ENCODE measurements around the gene SLFNL1.

Gene SLFNL1

DNA sequence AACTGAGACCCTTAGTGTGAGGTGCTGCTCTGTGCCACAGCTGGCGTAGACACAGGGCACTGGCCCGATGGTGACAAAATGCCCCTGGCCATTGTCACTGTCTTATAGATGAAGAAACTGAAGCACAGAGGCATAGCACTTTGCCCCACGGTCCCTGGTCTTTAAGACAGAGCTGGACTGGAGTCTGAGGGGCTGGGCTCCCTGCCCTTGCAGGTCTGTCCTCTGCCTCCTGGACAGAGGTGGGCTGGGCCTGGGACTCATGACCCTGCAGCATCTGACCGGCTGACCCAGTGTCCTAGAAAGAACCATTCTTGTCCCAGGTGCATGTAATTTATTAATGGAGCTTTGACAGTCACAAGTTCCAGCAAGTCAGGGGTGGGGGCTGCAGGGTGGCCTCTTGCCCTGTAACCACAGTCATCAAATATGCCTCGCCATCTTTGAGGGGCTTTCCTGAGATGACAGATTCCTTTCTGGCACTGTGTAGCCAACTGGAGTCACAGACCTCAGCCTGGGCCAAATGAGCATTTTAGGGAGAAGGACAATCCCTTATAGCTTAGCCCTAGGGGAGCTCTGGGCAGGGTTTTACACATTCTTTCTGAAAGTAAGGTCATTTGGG lies 6.1 kb downstream of the SLFNL1 start:
- TF ChIP-seq POLR2A (IDR thresholded peaks at IDR 0.05; ENCODE audit: low read length) (no peak), GATA1 (IDR thresholded peaks at IDR 0.05; ENCODE audit: low read depth, low read length) (no peak)
- no peak for DNase-seq

GRCh38 chr1:41014871-41015270 lies 6.7 kb downstream of the SLFNL1 start:
- TF ChIP-seq GATA1 (IDR thresholded peaks at IDR 0.05; ENCODE audit: low read depth, low read length) (no peak), POLR2A (IDR thresholded peaks at IDR 0.05; ENCODE audit: low read length) (no peak)
- DNase-seq, result no peak

DNA sequence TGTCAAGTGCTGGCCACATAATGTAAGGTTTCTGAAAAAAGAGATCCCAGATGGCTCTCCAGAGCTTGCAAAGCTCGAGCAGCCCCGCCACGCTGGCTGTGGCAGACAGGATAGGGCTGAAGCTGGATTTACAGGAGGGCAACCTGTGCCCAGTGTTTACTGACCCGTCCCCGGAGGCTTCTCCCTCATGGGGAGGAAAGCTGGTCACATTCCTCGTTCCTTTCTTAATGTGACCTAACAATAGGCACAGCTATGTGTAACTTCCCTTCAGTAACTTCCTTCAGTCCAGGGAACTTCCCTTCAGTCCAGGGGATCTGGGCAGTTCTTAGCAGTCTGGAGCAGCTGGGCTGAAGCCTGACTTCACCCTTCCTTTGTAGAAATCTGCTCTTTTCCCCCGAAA lies 7.7 kb downstream of the SLFNL1 start:
- TF ChIP-seq GATA1 (IDR thresholded peaks at IDR 0.05; ENCODE audit: low read depth, low read length) (no peak), POLR2A (IDR thresholded peaks at IDR 0.05; ENCODE audit: low read length) (no peak)
- no peak for DNase-seq

DNA sequence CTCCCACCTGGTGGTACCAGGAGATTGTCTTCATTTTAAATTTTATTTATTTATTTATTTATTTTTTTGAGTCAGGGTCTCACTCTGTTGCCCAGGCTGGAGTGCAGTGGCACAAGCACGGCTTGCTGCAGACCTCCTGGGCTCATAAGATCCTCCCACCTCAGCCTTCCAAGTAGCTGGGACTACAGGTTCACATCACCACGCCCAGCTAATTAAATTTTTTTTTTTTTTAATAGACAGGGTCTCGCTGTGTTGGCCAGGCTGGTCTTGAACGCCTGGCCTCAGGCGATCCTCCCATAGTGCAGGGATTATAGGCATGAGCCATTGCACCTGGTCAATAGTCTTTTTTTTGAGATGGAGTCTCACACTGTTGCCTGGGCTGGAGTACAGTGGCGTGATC lies 8.5 kb downstream of the SLFNL1 start:
- TF ChIP-seq POLR2A (IDR thresholded peaks at IDR 0.05; ENCODE audit: low read length) (no peak), GATA1 (IDR thresholded peaks at IDR 0.05; ENCODE audit: low read depth, low read length) (no peak)

DNA sequence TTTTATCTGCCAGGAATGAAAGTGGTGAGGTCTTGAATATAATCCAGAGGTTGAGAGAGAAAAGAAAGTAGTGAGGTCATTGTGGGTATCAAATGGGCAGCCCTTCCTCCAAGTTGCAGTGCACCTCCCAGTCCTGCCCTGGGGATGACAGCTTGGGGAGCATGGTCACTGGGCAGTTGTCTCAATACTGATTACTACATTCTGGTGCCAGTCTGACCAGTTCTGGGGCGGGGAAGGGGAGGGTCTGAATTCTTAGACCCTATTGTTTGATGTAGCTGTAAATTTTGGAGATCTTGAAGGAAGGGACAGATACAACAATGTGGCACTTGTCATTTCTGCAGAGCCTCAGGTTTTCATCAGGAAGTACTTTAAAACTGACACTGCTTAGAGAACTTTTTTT lies 11.2 kb downstream of the SLFNL1 start:
- TF ChIP-seq POLR2A (IDR thresholded peaks at IDR 0.05; ENCODE audit: low read length) (no peak), GATA1 (IDR thresholded peaks at IDR 0.05; ENCODE audit: low read depth, low read length) (no peak)
- no peak for DNase-seq

More for the DNA sequence above, 8.5 kb downstream of the SLFNL1 start:
- no peak for DNase-seq

DNA sequence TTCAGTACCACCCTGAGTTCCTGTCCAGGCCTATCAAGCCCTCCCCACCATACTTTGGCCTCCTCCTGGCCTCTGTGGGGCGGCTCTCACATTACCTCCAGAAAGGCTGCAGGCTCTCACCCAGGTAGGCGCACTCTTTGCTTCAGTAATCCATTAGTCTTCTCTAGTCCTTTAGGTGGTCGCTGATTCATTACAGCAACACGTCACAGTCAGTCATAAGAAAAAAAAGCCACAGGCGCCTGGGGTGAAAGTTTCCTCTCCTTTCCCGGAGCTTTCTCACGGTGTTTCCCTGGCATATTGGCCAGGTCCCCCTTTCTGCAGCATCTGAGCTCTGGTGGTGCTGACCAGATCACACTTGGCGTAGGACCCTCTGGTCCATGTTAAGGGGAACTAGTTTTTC lies 12.1 kb downstream of the SLFNL1 start:
- TF ChIP-seq GATA1 (IDR thresholded peaks at IDR 0.05; ENCODE audit: low read depth, low read length), result no peak
- TF ChIP-seq POLR2A (IDR thresholded peaks at IDR 0.05; ENCODE audit: low read length), result no peak
- no peak for DNase-seq

DNA sequence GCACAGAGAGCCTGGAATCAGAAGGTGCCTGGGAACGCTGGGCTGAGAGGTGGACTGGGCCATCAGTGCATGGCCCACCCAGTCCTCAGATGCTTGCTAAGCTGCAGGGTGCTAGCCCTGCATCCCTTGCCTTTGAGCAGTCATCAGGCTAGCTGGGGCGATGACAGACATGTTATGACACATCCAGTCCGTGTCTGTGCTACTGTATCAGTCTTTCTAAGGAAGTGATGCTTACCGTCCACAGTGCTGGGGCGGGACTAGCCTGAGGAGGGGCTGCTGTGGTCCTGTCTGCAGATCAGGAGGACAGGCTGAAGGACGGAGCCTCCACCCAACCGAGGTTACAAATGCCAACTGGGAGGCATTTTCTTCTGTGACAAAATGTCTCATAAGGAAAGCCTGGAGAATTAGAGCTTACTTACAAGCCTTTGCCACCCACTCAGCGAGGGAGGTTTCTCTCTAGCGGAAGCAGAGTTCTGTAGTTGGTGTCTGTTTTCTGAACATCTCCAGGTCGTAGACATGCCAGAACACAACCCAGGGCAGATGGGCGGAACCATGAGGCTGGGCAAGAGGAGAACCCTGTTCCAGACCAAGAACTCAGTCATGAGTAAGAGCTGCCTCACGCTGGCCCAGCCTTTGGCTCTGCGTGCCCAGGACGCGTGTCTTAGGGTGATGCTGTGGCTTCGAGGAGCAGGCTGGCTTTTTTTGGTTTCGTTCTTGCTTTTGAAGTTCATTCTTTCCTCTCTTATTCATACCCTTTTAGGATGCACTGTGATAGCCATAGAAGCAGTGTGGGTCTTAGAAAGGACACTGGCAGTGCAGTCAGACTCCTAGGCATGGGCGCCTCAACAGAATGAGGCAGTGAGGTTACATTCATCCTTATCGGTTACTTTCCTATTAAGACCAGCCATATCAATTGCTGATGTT lies 14.3 kb downstream of the SLFNL1 start:
- TF ChIP-seq POLR2A (IDR thresholded peaks at IDR 0.05; ENCODE audit: low read length), result no peak
- TF ChIP-seq GATA1 (IDR thresholded peaks at IDR 0.05; ENCODE audit: low read depth, low read length), result no peak
- no peak for DNase-seq

- no peak for TF ChIP-seq POLR2A (IDR thresholded peaks at IDR 0.05; ENCODE audit: low read length)
- no peak for TF ChIP-seq GATA1 (IDR thresholded peaks at IDR 0.05; ENCODE audit: low read depth, low read length)
- no peak for DNase-seq
Observed at GRCh38 chr1:41005876-41006275, 15.6 kb downstream of the SLFNL1 start.

GRCh38 chr1:41003640-41004220 lies 17.8 kb downstream of the SLFNL1 start:
- DNase-seq, result peak; percentile 98 to 99
- no peak for TF ChIP-seq POLR2A (IDR thresholded peaks at IDR 0.05; ENCODE audit: low read length)
- peak; percentile 71 for TF ChIP-seq GATA1 (IDR thresholded peaks at IDR 0.05; ENCODE audit: low read depth, low read length)

- TF ChIP-seq POLR2A (IDR thresholded peaks at IDR 0.05; ENCODE audit: low read length) (no peak), GATA1 (IDR thresholded peaks at IDR 0.05; ENCODE audit: low read depth, low read length) (no peak)
- no peak for DNase-seq
Observed at GRCh38 chr1:41003127-41003639, 18.3 kb downstream of the SLFNL1 start.

DNA sequence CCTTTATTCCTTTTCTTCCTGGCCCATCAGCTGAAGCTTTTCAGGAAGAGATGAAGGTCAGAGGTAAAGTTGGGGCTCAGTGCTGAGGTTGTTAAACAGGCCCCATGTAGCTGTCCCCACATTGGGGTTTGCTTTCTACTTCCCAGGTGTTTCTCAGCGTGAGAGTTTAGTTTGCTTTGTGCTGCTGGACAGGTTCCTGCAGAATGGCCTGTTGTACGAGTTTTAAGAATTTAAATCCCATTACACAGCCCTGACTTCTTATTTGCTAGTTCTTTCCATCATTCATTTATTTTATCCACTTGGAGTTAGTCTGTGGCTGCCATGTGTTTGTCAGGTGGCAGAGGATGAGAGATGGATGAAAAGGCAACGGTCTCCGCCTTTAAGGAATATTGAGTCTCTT lies 22.9 kb downstream of the SLFNL1 start:
- DNase-seq, result no peak
- TF ChIP-seq GATA1 (IDR thresholded peaks at IDR 0.05; ENCODE audit: low read depth, low read length) (no peak), POLR2A (IDR thresholded peaks at IDR 0.05; ENCODE audit: low read length) (no peak)

DNA sequence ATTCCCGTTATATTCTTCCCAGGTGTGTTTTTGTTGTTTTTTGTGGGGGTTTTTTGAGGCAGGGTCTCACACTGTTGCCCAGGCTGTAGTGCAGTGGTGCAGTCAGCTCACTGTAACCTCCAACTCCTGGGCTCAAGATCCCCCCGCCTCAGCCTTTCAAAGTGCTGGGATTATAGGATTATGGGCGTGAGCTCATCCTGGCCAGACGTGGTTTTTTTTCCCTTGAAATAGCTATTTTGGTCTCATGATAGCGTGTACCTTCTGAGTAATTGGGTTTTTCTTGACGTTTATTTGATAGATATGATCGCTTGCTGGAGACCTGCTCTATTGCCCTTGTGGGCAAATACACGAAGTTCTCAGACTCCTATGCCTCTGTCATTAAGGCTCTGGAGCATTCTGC lies 24.4 kb downstream of the SLFNL1 start:
- DNase-seq, result no peak
- no peak for TF ChIP-seq GATA1 (IDR thresholded peaks at IDR 0.05; ENCODE audit: low read depth, low read length)
- TF ChIP-seq POLR2A (IDR thresholded peaks at IDR 0.05; ENCODE audit: low read length), result no peak

DNA sequence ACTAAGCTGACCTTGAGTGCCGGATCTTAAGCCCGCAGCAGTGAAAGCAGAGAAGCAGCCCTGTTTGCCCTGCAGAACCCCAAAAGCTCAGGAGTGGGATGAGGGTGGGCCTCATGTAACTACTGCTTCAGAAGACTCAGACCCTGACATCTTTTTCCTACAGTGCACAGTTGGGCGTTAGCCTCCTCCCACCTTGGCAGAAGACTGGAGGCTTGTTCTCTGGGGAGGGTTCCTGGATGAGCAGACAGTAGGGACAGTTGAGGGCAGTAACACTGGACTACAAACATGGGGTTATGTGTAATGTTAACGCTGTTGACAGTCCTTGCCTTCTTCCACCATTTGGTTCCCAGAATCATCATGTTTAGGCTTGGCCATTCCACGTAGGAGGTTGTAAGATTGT lies 32.5 kb downstream of the SLFNL1 start:
- DNase-seq, result no peak
- no peak for TF ChIP-seq POLR2A (IDR thresholded peaks at IDR 0.05; ENCODE audit: low read length)
- no peak for TF ChIP-seq GATA1 (IDR thresholded peaks at IDR 0.05; ENCODE audit: low read depth, low read length)

DNA sequence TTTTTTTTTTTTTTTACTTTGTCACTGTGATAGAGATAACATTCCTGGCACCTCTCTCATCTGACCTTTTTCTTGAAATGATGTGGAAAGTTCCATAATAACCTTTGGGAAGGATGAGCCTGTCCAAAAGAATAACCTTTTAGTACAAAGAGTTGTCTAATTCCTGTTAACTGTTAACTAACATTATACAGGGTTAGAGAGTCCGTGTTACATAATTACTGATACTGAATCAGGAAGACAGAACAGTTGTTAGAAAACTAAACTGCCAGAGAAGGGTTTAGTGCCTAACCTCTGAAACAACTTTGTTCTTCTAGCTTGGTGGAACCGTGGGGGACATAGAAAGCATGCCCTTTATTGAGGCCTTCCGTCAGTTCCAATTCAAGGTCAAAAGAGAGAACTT lies 33.2 kb downstream of the SLFNL1 start:
- no peak for DNase-seq
- no peak for TF ChIP-seq POLR2A (IDR thresholded peaks at IDR 0.05; ENCODE audit: low read length)
- TF ChIP-seq GATA1 (IDR thresholded peaks at IDR 0.05; ENCODE audit: low read depth, low read length), result no peak

Data from erythroblast (primary cell).